ENCODE data around the gene HES3.

- TF ChIP-seq POLR2A (IDR thresholded peaks at IDR 0.05) (no peak), CTCF (IDR thresholded peaks at IDR 0.05 in 4 of 5, conservative IDR thresholded peaks at IDR 0.05 in 1 of 5) (no peak)
These were observed 31.6 kb upstream of the HES3 start for GRCh38 chr1:6212193-6212959.
